ENCODE measurements around the gene THADA.
A peak's percentile ranks its signal among the peaks of the same experiment; 100 is the strongest.

THADA gene

GRCh38 chr2:43486603-43487002 lies 109.2 kb downstream of the THADA start:
- Histone ChIP-seq H3K36me3 (ENCODE audit: low read depth) (peaks cover 3% of the 10 kb centered on the region; the same call in 1 of the 2 replicates), H3K4me3 (ENCODE audit: severe bottlenecking) (no peak overlapping the region), H3K27ac (ENCODE audit: poor library complexity, severe bottlenecking) (peak overlapping the region; percentile 1), H3K27me3 (ENCODE audit: insufficient read depth, poor library complexity, severe bottlenecking) (no peaks in the 10 kb centered on the region), H3K4me1 (ENCODE audit: insufficient read depth, poor library complexity, severe bottlenecking) (peaks cover 41% of the 10 kb centered on the region), H3K9me3 (ENCODE audit: severe bottlenecking) (no peaks in the 10 kb centered on the region)
- DNase-seq (ENCODE audit: low spot score): no peak
- no peak for ATAC-seq (ENCODE audit: low read depth)
- TF ChIP-seq CTCF (IDR thresholded peaks at IDR 0.05; ENCODE audit: poor library complexity, severe bottlenecking): no peak

DNA sequence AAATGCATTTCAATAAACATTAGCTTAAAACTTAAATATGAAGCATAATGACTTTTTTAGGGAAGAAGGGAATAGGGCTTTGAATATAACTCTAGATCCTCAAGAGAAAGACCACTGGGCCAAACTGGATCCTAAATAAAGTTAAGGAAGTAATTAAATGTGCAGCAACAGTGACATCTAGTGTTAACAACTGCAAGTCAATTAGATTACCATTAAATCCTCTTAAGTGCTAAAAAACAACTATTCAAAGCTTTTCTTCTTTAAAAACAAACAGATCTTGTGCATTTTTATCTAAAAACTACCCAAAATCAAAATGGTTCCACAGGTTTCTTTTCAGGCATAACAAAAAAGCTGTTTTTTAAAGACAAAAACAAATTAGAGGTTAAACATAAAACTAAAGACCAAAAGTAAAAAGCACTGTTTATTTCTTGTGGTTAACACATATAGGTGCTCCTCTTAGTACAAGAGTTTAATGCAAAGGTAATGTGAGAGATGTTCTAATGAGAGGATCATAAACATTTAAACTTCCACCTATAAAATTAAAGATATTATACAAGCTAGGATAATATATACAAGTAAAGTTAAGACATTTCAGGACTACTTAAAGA lies 111.4 kb downstream of the THADA start:
- Histone ChIP-seq H3K36me3 (ENCODE audit: low read depth) (no peaks in the 10 kb centered on the region), H3K9me3 (ENCODE audit: severe bottlenecking) (no peaks in the 10 kb centered on the region), H3K27ac (ENCODE audit: poor library complexity, severe bottlenecking) (peak overlapping the region; percentile 50), H3K27me3 (ENCODE audit: insufficient read depth, poor library complexity, severe bottlenecking) (no peaks in the 10 kb centered on the region), H3K4me1 (ENCODE audit: insufficient read depth, poor library complexity, severe bottlenecking) (peaks cover 25% of the 10 kb centered on the region), H3K4me3 (ENCODE audit: severe bottlenecking) (no peak overlapping the region)
- peak; percentile 81 for TF ChIP-seq CTCF (IDR thresholded peaks at IDR 0.05; ENCODE audit: poor library complexity, severe bottlenecking)
- no peak for DNase-seq (ENCODE audit: low spot score)
- ATAC-seq (ENCODE audit: low read depth): 0 out of 3 replicates have a peak, but pooled peaks have one; percentile 38

GRCh38 chr2:43482961-43483360 lies 112.9 kb downstream of the THADA start:
- TF ChIP-seq CTCF (IDR thresholded peaks at IDR 0.05; ENCODE audit: poor library complexity, severe bottlenecking): no peak
- no peak overlapping the region for H3K4me3 ChIP-seq (ENCODE audit: severe bottlenecking)
- DNase-seq (ENCODE audit: low spot score) (no peak), ATAC-seq (ENCODE audit: low read depth) (0 out of 3 replicates have a peak, but pooled peaks have one; percentile 26)
- peak overlapping the region; percentile 50 for H3K27ac ChIP-seq (ENCODE audit: poor library complexity, severe bottlenecking)
- H3K36me3 ChIP-seq (ENCODE audit: low read depth): no peaks in the 10 kb centered on the region
- H3K4me1 ChIP-seq (ENCODE audit: insufficient read depth, poor library complexity, severe bottlenecking): peaks cover 34% of the 10 kb centered on the region
- no peaks in the 10 kb centered on the region for H3K9me3 ChIP-seq (ENCODE audit: severe bottlenecking)
- no peaks in the 10 kb centered on the region for H3K27me3 ChIP-seq (ENCODE audit: insufficient read depth, poor library complexity, severe bottlenecking)

- no peak overlapping the region for H3K4me3 ChIP-seq (ENCODE audit: severe bottlenecking)
- no peaks in the 10 kb centered on the region for H3K27me3 ChIP-seq (ENCODE audit: insufficient read depth, poor library complexity, severe bottlenecking)
- H3K27ac ChIP-seq (ENCODE audit: poor library complexity, severe bottlenecking): peak overlapping the region; percentile 50
- TF ChIP-seq CTCF (IDR thresholded peaks at IDR 0.05; ENCODE audit: poor library complexity, severe bottlenecking): no peak
- H3K36me3 ChIP-seq (ENCODE audit: low read depth): no peaks in the 10 kb centered on the region
- DNase-seq (ENCODE audit: low spot score) (no peak), ATAC-seq (ENCODE audit: low read depth) (no peak)
- H3K4me1 ChIP-seq (ENCODE audit: insufficient read depth, poor library complexity, severe bottlenecking): peaks cover 39% of the 10 kb centered on the region
- H3K9me3 ChIP-seq (ENCODE audit: severe bottlenecking): no peaks in the 10 kb centered on the region
These were observed 113.8 kb downstream of the THADA start for GRCh38 chr2:43481927-43482542.

DNA sequence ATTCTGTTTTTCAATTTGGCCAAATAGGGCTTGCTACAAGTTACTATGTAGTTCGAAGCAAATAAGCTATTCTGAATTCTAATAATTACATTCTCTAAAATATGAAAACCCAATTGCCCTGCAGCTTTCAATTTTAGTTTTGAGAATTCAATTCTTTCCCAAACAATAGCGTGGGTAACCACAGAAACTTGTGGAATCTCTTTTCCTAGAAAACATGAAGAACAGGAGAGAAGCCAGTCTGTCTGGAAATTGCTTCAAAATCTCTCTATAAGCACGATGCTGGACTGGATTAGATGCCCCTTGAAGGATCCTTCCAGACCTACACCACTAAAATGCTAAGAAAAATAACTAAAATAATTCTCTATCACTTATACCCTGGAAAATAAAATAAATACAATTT lies 115.0 kb downstream of the THADA start:
- ATAC-seq (ENCODE audit: low read depth) (no peak), DNase-seq (ENCODE audit: low spot score) (no peak)

More for the DNA sequence above, 115.0 kb downstream of the THADA start:
- Histone ChIP-seq H3K36me3 (ENCODE audit: low read depth) (no peaks in the 10 kb centered on the region), H3K27me3 (ENCODE audit: insufficient read depth, poor library complexity, severe bottlenecking) (no peaks in the 10 kb centered on the region), H3K27ac (ENCODE audit: poor library complexity, severe bottlenecking) (no peak overlapping the region), H3K4me1 (ENCODE audit: insufficient read depth, poor library complexity, severe bottlenecking) (peaks cover 39% of the 10 kb centered on the region), H3K4me3 (ENCODE audit: severe bottlenecking) (no peak overlapping the region), H3K9me3 (ENCODE audit: severe bottlenecking) (no peaks in the 10 kb centered on the region)
- TF ChIP-seq CTCF (IDR thresholded peaks at IDR 0.05; ENCODE audit: poor library complexity, severe bottlenecking): no peak

All from RWPE2 (cell line).